Measurements from ENCODE around the gene GPR152. TPM values are rescaled to one million over a fixed set of nuclear protein-coding genes. Genes with fewer than 3 reads are reported as not detected.

GPR152 gene
- total and polyA plus RNA-seq, 2 of the 8 experiments (the other 6 are each of a cell fraction or from before 2014, with no cell fraction given) = not detected

DNA sequence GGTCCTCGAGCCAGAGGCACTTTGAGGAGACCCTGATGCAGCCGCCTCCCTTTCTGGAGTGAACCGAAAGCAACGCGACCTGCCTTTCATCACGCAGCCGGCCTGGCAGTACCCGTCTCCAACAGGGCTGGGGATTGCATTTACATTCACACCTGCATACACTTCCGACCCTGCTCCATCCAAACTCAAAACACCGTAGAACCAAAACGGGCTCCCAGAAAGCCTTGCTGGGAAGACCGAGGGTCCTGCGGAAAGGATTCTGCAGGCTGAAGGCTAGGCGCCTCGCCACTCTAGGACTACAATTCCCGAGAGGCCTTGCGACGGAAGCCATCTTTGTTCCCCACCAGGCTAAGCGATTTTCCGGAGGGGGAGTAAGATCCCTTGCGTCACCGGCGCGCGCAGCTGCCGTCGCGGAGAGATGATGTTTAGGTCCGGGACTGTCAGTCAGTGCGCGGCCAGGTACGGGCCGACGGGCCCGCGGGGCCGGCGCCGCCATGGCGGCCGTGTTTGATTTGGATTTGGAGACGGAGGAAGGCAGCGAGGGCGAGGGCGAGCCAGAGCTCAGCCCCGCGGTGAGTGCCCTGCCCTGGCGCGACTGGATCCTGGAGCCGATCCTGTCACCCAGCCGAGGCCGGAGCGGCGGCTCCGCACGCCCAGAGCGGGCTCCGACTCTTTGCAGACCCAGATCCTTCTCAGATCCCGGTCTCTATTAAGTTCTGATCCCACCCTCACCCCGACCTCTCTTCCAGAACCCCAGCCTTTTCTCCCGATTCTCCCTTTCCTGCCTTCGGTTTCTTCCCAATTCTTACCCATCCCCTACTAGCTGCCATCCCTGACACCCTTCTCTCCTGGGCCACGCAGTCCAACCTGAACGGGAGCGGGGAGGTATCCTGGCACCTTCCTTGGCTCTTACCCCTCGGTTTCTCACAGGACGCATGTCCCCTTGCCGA is 24.2 kb downstream of the GPR152 start, which contains the start of gene RPS6KB2 (continued):
- TF ChIP-seq POU5F1 (IDR thresholded peaks at IDR 0.05; ENCODE audit: low read depth, low read length) = no peak
- no peak for TF ChIP-seq BACH1 (IDR thresholded peaks at IDR 0.05; ENCODE audit: low read length)
- TF ChIP-seq, protein P1, sequence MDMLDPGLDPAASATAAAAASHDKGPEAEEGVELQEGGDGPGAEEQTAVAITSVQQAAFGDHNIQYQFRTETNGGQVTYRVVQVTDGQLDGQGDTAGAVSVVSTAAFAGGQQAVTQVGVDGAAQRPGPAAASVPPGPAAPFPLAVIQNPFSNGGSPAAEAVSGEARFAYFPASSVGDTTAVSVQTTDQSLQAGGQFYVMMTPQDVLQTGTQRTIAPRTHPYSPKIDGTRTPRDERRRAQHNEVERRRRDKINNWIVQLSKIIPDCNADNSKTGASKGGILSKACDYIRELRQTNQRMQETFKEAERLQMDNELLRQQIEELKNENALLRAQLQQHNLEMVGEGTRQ (IDR thresholded peaks at IDR 0.05; ENCODE audit: low read length) = no peak
- TF ChIP-seq EGR1 (IDR thresholded peaks at IDR 0.05; ENCODE audit: borderline replicate concordance, low read depth, low read length) = no peak
- no peak for TF ChIP-seq GTF2F1 (IDR thresholded peaks at IDR 0.05; ENCODE audit: borderline replicate concordance, low read depth, low read length)
- TF ChIP-seq TCF12 (IDR thresholded peaks at IDR 0.05; ENCODE audit: low read depth, low read length) = no peak
- TF ChIP-seq, protein P2, sequence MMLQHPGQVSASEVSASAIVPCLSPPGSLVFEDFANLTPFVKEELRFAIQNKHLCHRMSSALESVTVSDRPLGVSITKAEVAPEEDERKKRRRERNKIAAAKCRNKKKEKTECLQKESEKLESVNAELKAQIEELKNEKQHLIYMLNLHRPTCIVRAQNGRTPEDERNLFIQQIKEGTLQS (IDR thresholded peaks at IDR 0.05; ENCODE audit: insufficient read depth, low read depth, low read length) = peak; percentile 98
- TF ChIP-seq RFX5 (IDR thresholded peaks at IDR 0.05; ENCODE audit: borderline replicate concordance, low read depth, low read length) = no peak
- peak; percentile 3; the same call in 1 of the 2 replicates for TF ChIP-seq NRF1 (IDR thresholded peaks at IDR 0.05; ENCODE audit: low read depth, low read length)
- TF ChIP-seq KDM1A (IDR thresholded peaks at IDR 0.05; ENCODE audit: borderline replicate concordance, low read length) = no peak
- peak; percentile 90; the same call in 1 of the 2 replicates for TF ChIP-seq SP4 (IDR thresholded peaks at IDR 0.05; ENCODE audit: low read length)
- peak; percentile 99 for TF ChIP-seq YY1 (IDR thresholded peaks at IDR 0.05; ENCODE audit: low read depth, low read length)
- TF ChIP-seq SAP30 (IDR thresholded peaks at IDR 0.05; ENCODE audit: insufficient read depth, insufficient replicate concordance, low read length) = peak; percentile 20
- peak; percentile 68; the same call in 1 of the 2 replicates for TF ChIP-seq POLR2AphosphoS5 (IDR thresholded peaks at IDR 0.05; ENCODE audit: low read depth, low read length)
- TF ChIP-seq RXRA (IDR thresholded peaks at IDR 0.05; ENCODE audit: insufficient read depth, low read depth, low read length) = no peak

Measured in H1 (cell line).